DMS53 treated with DMSO at 0.1 percent for 48 hours (cell line): ENCODE measurements around the gene TSPAN7.

ENCODE experiments used
- DNase-seq: peaks from one replicate; lab custom pipeline; 2025; ENCODE audit not compliant: unreplicated experiment; lab: John Stamatoyannopoulos, UW

The TSPAN7 gene

DNA sequence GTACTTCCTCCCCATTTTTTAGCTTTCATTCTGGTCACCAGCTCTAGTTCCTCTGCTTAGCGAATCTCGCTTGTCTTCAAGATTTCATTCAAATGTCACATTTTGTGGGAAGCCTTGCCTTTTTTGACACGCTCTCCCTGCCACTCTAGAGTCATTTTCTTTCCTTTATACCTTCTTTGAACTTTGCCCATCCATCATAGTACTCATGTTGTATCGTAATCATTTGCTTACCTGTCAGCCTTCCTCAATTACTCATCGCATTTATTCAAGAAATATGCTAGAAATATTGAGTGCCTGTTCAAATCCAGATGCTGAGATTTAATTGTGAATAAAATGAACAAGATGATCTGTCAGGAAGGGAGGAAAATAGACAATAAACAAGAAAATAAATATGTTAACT lies 21.8 kb downstream of the TSPAN7 start:
- DNase-seq = no peak

DNA sequence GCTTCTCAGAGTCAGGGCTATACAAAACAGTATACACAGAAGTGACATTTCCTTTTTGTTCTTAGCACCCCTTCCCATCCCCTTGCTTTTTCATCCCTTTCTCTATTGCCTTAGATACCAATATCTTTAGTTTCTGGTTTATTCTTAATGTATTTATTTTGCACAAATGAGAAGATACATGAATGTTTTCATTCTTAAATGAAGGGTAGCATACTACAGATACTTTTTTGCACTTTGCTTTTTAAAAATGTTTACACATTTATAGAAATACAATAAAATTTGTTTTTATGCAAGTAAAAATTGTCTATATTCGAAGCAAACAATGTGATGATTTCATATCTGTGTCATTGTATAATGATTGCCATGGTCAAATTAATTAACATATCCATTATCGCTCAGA lies 33.1 kb downstream of the TSPAN7 start:
- no peak for DNase-seq

- DNase-seq = no peak
These were observed 34.5 kb downstream of the TSPAN7 start for GRCh38 chrX:38595801-38596200.

GRCh38 chrX:38596939-38597338 lies 35.6 kb downstream of the TSPAN7 start:
- no peak for DNase-seq

GRCh38 chrX:38599796-38600755 lies 38.7 kb downstream of the TSPAN7 start:
- DNase-seq = no peak

DNA sequence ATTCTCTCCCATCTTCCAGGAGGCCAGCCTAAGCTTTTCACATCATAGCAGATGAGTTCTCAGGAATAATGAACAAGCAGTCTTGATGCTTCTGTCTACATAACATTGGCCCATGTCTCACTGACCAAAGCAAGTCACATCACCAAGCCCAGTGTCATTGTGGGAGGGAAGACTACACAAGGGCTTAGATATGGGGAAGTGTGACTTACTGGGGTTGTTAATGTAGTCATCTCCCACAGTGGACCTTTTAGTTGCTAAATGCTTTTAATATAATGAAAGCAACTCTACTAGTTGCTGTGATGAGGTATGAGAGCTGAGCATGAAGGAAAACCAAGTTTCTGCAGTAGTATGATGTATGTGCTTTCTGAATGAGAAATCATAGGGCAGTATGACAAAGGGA lies 40.5 kb downstream of the TSPAN7 start:
- no peak for DNase-seq

- no peak for DNase-seq
These were observed 45.5 kb downstream of the TSPAN7 start for GRCh38 chrX:38606821-38607220.

- no peak for DNase-seq
These were observed 46.6 kb downstream of the TSPAN7 start for GRCh38 chrX:38607976-38608375.

DNA sequence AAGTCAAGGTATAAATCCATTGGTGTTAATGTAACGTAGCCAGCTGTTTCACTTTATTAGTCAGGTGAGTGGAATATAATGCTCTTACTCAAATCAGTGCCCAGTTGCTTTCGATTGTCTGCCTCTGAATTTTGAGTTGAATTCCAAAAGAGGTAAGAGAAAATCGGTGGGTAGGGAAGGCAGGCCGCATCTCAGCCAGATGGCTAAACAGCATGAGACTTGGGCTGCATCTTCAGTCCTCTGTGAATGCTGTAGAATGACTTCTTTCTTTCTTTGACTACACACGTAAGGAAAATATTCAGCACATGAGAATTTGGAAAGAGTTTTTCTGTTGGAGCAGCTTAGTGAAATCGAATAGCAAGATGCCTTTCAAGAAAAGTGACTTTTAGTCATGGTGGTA lies 49.5 kb downstream of the TSPAN7 start:
- no peak for DNase-seq

GRCh38 chrX:38612281-38612680 lies 50.9 kb downstream of the TSPAN7 start:
- no peak for DNase-seq

- no peak for DNase-seq
These were observed 53.1 kb downstream of the TSPAN7 start for GRCh38 chrX:38614485-38614884.

GRCh38 chrX:38616904-38617303 lies 55.6 kb downstream of the TSPAN7 start:
- no peak for DNase-seq

GRCh38 chrX:38618180-38618579 lies 56.8 kb downstream of the TSPAN7 start:
- no peak for DNase-seq

DNA sequence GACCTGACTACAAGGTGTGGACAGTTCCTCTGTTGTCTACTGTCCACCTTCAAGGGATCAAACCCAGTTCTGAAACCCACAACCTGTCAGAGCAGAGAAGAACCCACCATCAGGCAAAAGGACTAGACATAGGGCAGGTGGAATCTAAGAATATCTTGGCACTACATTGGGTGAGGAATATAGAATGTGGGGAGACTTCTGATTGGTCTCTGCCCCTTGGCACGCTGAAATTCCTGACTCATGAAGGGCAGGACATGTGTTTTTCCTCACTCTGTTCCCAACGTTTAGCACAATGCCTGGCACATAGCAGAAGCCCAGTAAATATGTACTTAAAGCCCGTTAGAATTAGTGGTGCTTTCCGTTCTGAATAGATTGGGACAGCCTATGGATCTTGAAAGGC lies 59.3 kb downstream of the TSPAN7 start:
- no peak for DNase-seq

- no peak for DNase-seq
These were observed 65.0 kb downstream of the TSPAN7 start for GRCh38 chrX:38626296-38626695.

- peak; percentile 23 for DNase-seq
These were observed 66.3 kb downstream of the TSPAN7 start for GRCh38 chrX:38627683-38628082.

- no peak for DNase-seq
These were observed 67.2 kb downstream of the TSPAN7 start for GRCh38 chrX:38628587-38628986.

GRCh38 chrX:38632516-38632915 lies 71.2 kb downstream of the TSPAN7 start:
- DNase-seq = no peak

DNA sequence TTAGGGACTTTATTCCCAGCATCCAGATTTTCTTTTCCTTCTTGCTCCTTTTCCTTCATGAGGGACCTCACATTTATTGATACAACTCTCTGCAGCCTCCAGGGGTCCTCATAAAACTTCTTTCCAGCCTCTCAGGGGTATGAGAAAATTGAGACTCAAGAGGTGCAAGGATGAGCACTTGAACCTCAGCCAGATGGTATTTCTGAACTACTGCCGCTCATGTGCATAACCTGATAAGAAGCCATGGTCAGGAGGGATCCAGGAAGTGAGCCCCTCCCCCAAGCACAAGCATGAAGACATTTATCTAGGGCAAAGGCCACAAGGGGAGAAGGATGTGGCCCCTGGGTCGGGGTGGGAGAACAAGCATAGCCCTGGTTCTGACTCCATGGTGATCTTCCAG lies 73.3 kb downstream of the TSPAN7 start:
- no peak for DNase-seq

DNA sequence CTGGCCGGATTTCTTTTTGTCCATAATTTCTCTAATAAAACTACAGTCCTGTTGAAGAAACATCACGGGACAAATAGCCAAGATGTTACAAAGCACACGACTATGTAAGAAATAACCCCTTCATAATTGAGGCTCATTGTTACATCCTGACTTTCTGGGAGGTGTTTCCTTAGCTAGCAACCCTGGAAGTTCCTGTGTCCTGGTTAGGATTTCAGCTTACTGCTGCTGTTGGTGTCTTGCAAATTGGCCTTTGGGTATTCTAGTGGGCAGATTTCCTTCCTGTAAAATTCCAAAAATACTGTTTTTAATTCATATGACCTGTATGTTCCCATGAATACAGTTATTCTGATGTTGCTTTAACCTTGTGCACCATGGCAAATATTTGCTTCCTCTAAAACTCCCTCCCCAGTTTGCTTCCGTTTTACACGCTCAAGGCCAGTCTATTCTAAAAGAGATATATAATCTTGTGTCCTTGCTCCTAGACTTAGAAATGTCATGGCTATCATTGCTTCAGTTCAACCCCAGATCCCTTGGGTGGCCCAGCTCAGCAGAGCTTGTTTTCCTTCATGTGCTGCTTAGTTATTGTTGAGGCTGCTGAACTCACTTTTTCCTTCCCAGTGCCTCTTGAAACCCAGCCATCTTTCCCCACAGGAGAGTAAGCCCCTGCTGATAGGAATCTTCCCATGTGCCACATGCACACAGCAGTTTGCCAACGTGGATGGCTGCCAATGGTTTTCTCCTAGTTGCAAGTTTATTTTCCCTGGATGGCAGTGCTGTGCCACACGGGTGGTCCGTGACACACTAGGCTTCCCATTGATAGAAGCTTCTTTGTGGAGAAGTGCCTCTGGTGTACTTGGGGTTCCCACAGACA lies 75.8 kb downstream of the TSPAN7 start:
- no peak for DNase-seq

- no peak for DNase-seq
These were observed 77.7 kb downstream of the TSPAN7 start for GRCh38 chrX:38638952-38639529.

DNA sequence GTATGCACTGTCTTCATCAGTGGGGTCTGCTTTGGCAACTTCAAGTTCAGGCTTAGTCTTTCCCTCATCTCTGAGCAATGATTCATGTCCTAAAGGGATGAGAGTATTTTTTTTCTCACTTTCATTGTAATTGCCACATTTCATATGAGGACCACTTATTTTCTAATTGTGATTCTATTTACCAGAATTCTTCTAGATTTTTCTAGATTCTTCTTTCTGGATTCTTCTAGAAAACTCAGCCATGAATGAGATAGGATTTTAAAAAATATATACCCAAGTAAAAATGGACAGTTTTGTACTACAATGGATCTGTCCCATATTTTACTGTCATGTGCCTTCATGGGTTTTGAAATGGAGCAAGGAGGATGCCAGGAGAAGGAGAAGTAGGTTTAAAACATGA lies 78.4 kb downstream of the TSPAN7 start:
- DNase-seq = no peak
